Measurements from ENCODE around the gene APBB2. TPM values are rescaled to one million over a fixed set of nuclear protein-coding genes. Genes with fewer than 3 reads are reported as not detected.

Gene APBB2
- total RNA-seq, 4 donors from 2014 or later, result 139 to 248 (median 203) TPM

DNA sequence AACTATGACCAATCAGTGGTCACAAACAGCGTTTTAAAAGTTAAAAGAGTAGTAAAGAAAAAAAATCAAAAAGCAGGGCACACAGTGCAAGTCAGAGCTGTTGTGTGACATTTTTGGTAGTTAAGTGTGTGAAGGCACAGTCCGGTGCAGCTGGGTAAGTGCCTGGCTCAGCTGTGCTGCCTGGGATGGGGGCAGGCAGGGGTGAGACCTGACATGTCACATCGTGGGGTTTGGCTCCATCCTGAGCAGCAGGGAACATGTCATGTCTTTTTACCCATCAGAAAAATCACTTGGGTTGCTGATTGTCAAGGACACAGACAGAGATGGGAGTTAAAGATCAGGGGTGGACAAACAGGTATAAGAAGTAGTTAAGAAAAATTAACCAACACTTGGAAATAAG, 339.4 kb downstream of the APBB2 start:
- H3K27ac ChIP-seq, result no peak overlapping the region
- no peak for DNase-seq (ENCODE audit: low spot score in 2 of 2)
- no peak overlapping the region for H3K4me3 ChIP-seq
- H3K27me3 ChIP-seq, result no peaks in the 10 kb centered on the region
- no peaks in the 10 kb centered on the region for H3K4me1 ChIP-seq
- WGBS, 2 donors, result 51 to 53% methylated on average over 3 of the region's 3 CpGs
- TF ChIP-seq EP300 (IDR thresholded peaks at IDR 0.05) (no peak), POLR2A (IDR thresholded peaks at IDR 0.05) (no peak)
- TF ChIP-seq, protein P1, sequence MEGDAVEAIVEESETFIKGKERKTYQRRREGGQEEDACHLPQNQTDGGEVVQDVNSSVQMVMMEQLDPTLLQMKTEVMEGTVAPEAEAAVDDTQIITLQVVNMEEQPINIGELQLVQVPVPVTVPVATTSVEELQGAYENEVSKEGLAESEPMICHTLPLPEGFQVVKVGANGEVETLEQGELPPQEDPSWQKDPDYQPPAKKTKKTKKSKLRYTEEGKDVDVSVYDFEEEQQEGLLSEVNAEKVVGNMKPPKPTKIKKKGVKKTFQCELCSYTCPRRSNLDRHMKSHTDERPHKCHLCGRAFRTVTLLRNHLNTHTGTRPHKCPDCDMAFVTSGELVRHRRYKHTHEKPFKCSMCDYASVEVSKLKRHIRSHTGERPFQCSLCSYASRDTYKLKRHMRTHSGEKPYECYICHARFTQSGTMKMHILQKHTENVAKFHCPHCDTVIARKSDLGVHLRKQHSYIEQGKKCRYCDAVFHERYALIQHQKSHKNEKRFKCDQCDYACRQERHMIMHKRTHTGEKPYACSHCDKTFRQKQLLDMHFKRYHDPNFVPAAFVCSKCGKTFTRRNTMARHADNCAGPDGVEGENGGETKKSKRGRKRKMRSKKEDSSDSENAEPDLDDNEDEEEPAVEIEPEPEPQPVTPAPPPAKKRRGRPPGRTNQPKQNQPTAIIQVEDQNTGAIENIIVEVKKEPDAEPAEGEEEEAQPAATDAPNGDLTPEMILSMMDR (IDR thresholded peaks at IDR 0.05), result no peak
- peaks cover 0 to 37% (median 0%) of the 10 kb centered on the region in 3 donors for H3K36me3 ChIP-seq
- no peaks in the 10 kb centered on the region for H3K9me3 ChIP-seq

DNA sequence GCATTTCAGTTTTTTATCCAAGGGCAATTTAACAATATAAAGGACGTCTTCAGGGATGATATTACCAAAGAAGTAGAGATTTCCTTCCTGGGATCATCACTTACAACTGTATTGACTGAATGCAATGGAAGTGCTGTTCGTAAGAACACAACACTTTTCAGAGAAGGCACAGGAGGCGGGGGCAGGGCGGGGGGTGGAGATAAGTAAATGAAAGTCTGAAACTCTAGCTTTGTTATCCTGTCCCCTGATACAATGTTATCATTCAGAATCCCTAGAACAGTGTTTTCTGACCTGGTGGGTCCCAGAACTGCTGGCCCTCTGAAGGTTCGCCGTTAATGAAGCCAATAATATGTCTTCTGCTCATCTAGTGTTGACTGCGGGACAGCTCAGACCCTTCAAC, 340.0 kb downstream of the APBB2 start:
- no peaks in the 10 kb centered on the region for H3K4me1 ChIP-seq
- H3K27ac ChIP-seq, result no peak overlapping the region
- no peak for DNase-seq (ENCODE audit: low spot score in 2 of 2)
- no peaks in the 10 kb centered on the region for H3K27me3 ChIP-seq
- H3K4me3 ChIP-seq, result no peak overlapping the region
- H3K9me3 ChIP-seq, result no peaks in the 10 kb centered on the region
- WGBS, 2 donors, result 66 to 75% methylated on average over 7 of the region's 7 CpGs
- H3K36me3 ChIP-seq, result peaks cover 0 to 36% (median 0%) of the 10 kb centered on the region in 3 donors
- TF ChIP-seq, protein P1 (IDR thresholded peaks at IDR 0.05), result no peak
- TF ChIP-seq POLR2A (IDR thresholded peaks at IDR 0.05) (no peak), EP300 (IDR thresholded peaks at IDR 0.05) (no peak)

DNA sequence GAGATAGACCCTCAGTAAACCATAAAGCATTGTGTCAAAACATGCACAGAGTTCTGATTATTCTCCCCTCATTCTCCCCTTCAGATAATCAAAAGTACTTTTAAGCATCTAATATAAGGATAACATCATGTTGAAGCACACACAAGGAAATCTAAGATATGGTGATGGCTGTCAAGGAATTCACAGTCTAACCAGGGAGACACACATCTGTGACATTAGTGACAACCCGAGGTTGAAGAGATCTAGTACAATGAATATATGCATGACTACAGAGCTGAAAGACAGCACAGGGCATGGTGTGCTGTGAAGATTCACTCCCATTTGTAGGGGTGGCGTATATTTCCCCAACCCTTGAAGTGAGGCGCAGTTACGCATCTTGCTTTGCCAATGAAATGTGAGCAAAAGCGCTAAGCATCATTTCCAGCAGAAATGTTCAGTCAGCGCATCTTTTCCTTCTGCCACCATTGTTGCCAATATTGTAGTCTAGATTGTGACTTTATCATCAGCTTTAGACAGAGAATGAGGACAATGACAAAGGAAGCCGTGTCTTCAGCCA, 342.6 kb downstream of the APBB2 start:
- WGBS, 2 donors, result 84 to 99% methylated on average over 7 of the region's 7 CpGs
- H3K4me1 ChIP-seq, result no peaks in the 10 kb centered on the region
- DNase-seq (ENCODE audit: low spot score in 2 of 2), result no peak
- H3K27ac ChIP-seq, result no peak overlapping the region
- TF ChIP-seq, protein P1 (IDR thresholded peaks at IDR 0.05), result no peak
- TF ChIP-seq EP300 (IDR thresholded peaks at IDR 0.05) (no peak), POLR2A (IDR thresholded peaks at IDR 0.05) (no peak)
- H3K27me3 ChIP-seq, result no peaks in the 10 kb centered on the region
- no peaks in the 10 kb centered on the region for H3K9me3 ChIP-seq
- no peak overlapping the region for H3K4me3 ChIP-seq
- peaks cover 0 to 29% (median 0%) of the 10 kb centered on the region in 3 donors for H3K36me3 ChIP-seq

DNA sequence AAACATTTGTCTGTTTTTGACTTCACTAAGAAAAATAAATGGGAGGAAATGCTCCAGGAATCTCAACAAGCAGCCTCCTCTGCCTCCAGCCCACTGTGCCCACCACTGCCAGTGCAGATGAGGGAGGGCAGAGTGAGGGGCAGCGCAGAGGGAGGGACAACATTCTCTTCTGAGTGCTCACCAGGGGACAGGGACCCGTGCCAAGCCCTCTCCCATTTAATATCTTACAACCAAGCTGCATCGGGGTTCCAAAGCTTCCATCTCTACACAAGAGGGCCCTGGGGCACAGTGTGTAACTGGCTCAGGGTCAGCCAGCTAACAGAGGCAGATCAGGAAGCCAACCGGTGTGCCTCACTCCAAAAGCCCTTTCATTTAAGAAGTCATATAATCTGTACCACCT, 344.2 kb downstream of the APBB2 start:
- DNase-seq (ENCODE audit: low spot score in 2 of 2), result no peak
- Histone ChIP-seq H3K36me3 (peaks cover 0 to 32% (median 0%) of the 10 kb centered on the region in 3 donors), H3K9me3 (no peaks in the 10 kb centered on the region), H3K4me1 (no peaks in the 10 kb centered on the region), H3K4me3 (no peak overlapping the region), H3K27ac (no peak overlapping the region), H3K27me3 (no peaks in the 10 kb centered on the region)
- 48 to 60% methylated on average over 4 of the region's 4 CpGs for WGBS, 2 donors
- no peak for TF ChIP-seq POLR2A (IDR thresholded peaks at IDR 0.05)
- TF ChIP-seq, protein P1 (IDR thresholded peaks at IDR 0.05), result no peak

DNA sequence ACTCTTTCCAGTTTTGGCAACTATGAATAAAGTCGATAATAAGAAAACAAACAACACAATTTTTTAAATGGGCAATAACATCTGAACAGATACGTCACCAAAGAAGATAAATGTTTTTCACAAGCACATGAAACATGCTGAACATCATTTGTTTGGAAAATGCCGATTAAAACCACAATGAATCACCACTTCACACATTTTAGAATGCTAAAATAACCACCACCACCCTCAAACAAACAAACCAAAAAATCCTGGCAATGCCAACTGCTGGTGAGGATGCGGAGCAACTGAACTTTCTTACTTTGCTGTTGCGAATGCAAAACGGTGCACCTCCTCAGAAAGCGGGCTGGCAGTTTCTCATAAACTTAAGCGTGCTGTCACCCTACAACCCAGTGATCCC, 348.6 kb downstream of the APBB2 start:
- Histone ChIP-seq H3K27ac (no peak overlapping the region), H3K4me3 (no peak overlapping the region), H3K36me3 (peaks cover 0 to 17% (median 0%) of the 10 kb centered on the region in 3 donors), H3K9me3 (no peaks in the 10 kb centered on the region), H3K27me3 (no peaks in the 10 kb centered on the region), H3K4me1 (no peaks in the 10 kb centered on the region)
- no peak for TF ChIP-seq POLR2A (IDR thresholded peaks at IDR 0.05)
- TF ChIP-seq, protein P1 (IDR thresholded peaks at IDR 0.05), result no peak
- TF ChIP-seq EP300 (IDR thresholded peaks at IDR 0.05), result no peak
- no peak for DNase-seq (ENCODE audit: low spot score in 2 of 2)
- 83 to 88% methylated on average over 8 of the region's 8 CpGs for WGBS, 2 donors

Data from tibial nerve (tissue), 4 donors.